Lower leg skin (tissue), 3 donors: ENCODE measurements around the gene PLA2G4E.

Experiments
- POLR2A ChIP-seq, 2 donors: fragments of 450-650 bp; IDR thresholded peaks; one replicate each; pipeline ENCODE4 v1.6.1; 2016 to 2017; ENCODE audit warnings: antibody characterized with exemption in 2 of 2, mild to moderate bottlenecking in 1 of 2, moderate library complexity in 1 of 2
- TF ChIP-seq, protein P1 (sequence below), 3 donors: fragments of 450-650 bp; IDR thresholded peaks; one replicate each; pipeline ENCODE4 v1.5.1; 2016; ENCODE audit warnings: antibody characterized with exemption in 3 of 3, mild to moderate bottlenecking in 3 of 3, moderate library complexity in 2 of 3

DNA sequence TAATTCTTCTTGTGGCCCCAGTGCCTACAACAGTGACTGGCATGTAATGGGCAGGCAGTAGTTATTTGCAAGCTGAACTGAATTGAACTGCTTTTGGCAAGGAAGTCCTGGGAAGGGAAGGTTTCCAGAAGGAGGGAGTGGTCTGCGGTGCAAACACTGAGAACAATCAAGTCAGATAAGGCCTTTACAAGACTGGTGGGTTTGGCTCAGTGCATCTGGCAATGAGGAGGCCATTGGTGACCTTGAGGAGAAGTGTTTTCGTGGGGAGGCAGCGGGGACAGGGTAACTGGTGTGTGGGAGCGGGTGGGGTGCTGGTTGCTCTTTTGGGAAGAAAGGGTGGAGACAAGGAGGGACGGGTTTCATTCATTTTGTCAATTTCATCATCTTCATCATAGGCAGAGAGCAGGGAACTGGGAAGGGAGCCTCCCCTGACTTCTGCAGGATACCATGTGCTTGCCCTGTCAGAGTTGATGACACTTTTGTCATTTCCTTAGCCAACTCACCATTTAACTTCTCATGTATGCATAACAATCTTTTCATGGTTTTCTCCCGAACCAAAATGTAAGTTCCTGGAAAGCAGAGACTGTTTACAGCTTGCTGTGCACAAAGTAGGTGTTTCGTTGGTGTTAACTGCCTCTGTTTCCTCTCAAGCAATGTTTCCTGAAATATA, 40.1 kb downstream of the PLA2G4E start:
- TF ChIP-seq POLR2A (IDR thresholded peaks at IDR 0.05), result no peak
- TF ChIP-seq, protein P1, sequence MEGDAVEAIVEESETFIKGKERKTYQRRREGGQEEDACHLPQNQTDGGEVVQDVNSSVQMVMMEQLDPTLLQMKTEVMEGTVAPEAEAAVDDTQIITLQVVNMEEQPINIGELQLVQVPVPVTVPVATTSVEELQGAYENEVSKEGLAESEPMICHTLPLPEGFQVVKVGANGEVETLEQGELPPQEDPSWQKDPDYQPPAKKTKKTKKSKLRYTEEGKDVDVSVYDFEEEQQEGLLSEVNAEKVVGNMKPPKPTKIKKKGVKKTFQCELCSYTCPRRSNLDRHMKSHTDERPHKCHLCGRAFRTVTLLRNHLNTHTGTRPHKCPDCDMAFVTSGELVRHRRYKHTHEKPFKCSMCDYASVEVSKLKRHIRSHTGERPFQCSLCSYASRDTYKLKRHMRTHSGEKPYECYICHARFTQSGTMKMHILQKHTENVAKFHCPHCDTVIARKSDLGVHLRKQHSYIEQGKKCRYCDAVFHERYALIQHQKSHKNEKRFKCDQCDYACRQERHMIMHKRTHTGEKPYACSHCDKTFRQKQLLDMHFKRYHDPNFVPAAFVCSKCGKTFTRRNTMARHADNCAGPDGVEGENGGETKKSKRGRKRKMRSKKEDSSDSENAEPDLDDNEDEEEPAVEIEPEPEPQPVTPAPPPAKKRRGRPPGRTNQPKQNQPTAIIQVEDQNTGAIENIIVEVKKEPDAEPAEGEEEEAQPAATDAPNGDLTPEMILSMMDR (IDR thresholded peaks at IDR 0.05), result no peak
